Esophagus mucosa (tissue), 1 donor: ENCODE data around the gene DLG5. TPM values are rescaled to one million over a fixed set of nuclear protein-coding genes. Genes with fewer than 3 reads are reported as not detected.

Source experiments
- ATAC-seq: fragments of 200-7000 bp; cut with Tn5 transposase; one replicate; pipeline ENCODE4 v1.9.1; 2020
- total RNA-seq: library from RNA; stranded (reverse); gene quantifications from one replicate; pipeline ENCODE4 v1.2.4, GENCODE V29; 2023
- donor health status: DM: yes; HTN: yes; CAD: no.

DLG5 gene
- total RNA-seq, 1 donor from 2014 or later, result 37.9 TPM

GRCh38 chr10:77946084-77946483, 19.5 kb upstream of the DLG5 start:
- ATAC-seq, result no peak

- ATAC-seq, result no peak
Measured at GRCh38 chr10:77944519-77944918, 18.0 kb upstream of the DLG5 start.

- peak; percentile 78 for ATAC-seq
Measured at GRCh38 chr10:77943121-77943901, 16.8 kb upstream of the DLG5 start.

- ATAC-seq, result no peak
Measured at GRCh38 chr10:77941790-77942189, 15.2 kb upstream of the DLG5 start.

- peak; percentile 73 for ATAC-seq
Measured at GRCh38 chr10:77940627-77941026, 14.1 kb upstream of the DLG5 start.

GRCh38 chr10:77940225-77940624, 13.7 kb upstream of the DLG5 start:
- no peak for ATAC-seq

GRCh38 chr10:77939561-77940001, 13.0 kb upstream of the DLG5 start:
- no peak for ATAC-seq

- ATAC-seq, result no peak
Measured at GRCh38 chr10:77936697-77937567, 10.4 kb upstream of the DLG5 start.

- ATAC-seq, result no peak
Measured at GRCh38 chr10:77932016-77932715, 5.6 kb upstream of the DLG5 start.

GRCh38 chr10:77927402-77928246, 1.1 kb upstream of the DLG5 start:
- no peak for ATAC-seq

- ATAC-seq, result peak; percentile 50
Measured at GRCh38 chr10:77925795-77926565, 575 bp downstream of the DLG5 start.

- ATAC-seq, result peak; percentile 27
Measured at GRCh38 chr10:77925410-77925794, 1.2 kb downstream of the DLG5 start.

- ATAC-seq, result no peak
Measured at GRCh38 chr10:77922566-77923179, 3.9 kb downstream of the DLG5 start.

GRCh38 chr10:77922055-77922454, 4.5 kb downstream of the DLG5 start:
- ATAC-seq, result no peak

GRCh38 chr10:77921395-77921794, 5.2 kb downstream of the DLG5 start:
- ATAC-seq, result no peak

- ATAC-seq, result no peak
Measured at GRCh38 chr10:77920495-77920894, 6.1 kb downstream of the DLG5 start.

- ATAC-seq, result peak; percentile 60
Measured at GRCh38 chr10:77919713-77920108, 6.8 kb downstream of the DLG5 start.

GRCh38 chr10:77915319-77916105, 11.0 kb downstream of the DLG5 start:
- ATAC-seq, result no peak

GRCh38 chr10:77913090-77913489, 13.5 kb downstream of the DLG5 start:
- ATAC-seq, result no peak

- no peak for ATAC-seq
Measured at GRCh38 chr10:77912576-77912975, 14.0 kb downstream of the DLG5 start.
